ENCODE measurements around the gene CAV1.

CAV1 gene

GRCh38 chr7:116532102-116532688, 7.4 kb downstream of the CAV1 start:
- TF ChIP-seq CTCF (conservative IDR thresholded peaks at IDR 0.05) (no peak), ZFX (IDR thresholded peaks at IDR 0.05) (no peak)
- H3K27ac ChIP-seq: no peak overlapping the region

DNA sequence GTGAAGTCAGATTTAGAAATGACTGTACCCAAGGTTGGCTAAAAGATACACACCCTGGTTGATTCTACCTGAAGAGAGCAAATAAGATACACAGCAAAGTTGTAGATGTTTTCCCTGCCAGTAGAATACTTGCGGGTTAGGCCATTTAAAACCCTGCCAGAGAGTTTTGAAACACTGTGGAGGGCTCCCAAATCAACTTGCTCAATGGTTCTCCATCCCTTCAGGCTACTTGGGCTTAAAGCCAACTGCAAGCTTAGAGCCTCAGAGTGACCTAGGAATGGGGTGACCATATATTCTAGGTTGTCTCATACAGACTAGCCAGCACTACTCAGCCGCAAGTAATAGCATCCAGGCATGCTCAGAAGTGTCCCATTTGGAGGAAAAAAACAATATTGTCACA, 10.0 kb downstream of the CAV1 start:
- TF ChIP-seq ZFX (IDR thresholded peaks at IDR 0.05) (no peak), CTCF (conservative IDR thresholded peaks at IDR 0.05) (no peak)
- no peak overlapping the region for H3K27ac ChIP-seq

- no peak for TF ChIP-seq ZFX (IDR thresholded peaks at IDR 0.05)
- H3K27ac ChIP-seq: no peak overlapping the region
Measured at GRCh38 chr7:116535416-116535815, 10.6 kb downstream of the CAV1 start.

DNA sequence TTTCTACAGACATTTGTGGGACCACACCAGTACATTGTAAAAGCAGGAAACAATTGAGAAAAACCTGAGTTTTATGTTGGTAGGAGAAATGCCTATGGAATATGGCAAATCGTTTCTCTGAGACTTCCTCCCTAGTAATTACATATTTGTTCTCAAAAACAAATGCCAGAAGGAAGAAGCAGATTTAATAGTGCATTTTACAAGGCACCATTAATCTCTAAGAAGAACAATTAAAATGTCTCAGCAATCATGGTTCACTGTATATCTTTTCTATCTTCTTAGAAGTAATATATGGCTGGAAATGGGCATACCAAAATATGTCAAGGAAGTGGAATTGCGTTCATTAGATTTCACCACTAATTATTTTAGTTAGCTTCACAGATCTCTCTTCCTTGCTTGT, 13.3 kb downstream of the CAV1 start:
- TF ChIP-seq CTCF (conservative IDR thresholded peaks at IDR 0.05) (no peak), ZFX (IDR thresholded peaks at IDR 0.05) (no peak)
- peak overlapping the region; percentile 52; the same call in 1 of the 2 replicates for H3K27ac ChIP-seq

DNA sequence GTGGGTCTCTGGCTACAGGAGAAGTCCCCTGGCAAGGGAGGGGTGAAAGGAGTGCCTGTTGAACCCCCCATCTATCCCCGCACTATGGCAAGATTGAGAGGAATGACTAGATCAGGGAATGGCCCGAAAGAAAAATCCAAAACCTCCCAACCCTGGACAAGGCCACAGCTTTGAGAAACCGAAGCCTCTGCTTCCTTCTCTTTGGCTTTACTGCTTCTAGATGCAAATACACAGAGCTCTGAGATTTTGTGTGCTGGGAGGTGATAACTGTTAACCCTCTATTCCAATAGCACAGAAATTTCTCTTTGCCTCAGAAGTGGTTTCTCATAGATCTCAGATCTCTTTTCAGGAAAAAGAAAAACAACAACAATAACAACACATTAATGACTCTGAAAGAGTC, 15.0 kb downstream of the CAV1 start:
- no peak for TF ChIP-seq ZFX (IDR thresholded peaks at IDR 0.05)
- TF ChIP-seq CTCF (conservative IDR thresholded peaks at IDR 0.05): no peak
- H3K27ac ChIP-seq: no peak overlapping the region

DNA sequence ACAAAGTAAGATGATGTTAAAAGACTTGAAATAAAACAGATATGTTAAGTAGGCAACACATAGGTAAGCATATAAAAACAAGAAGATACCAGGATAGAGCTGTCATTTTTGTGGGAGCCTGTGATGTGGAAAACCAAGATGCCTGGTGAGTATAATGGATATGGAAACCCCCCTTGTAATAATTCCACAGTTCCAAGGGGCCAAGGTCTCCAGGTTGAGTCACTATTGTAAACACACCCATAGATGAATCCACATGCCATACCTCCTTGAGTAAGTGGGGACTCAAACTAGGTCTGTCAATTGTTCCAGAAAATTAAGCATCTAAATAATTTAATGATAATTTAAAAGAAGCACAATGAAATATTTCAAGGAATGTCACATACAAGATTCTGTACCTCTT, 15.9 kb downstream of the CAV1 start:
- no peak overlapping the region for H3K27ac ChIP-seq
- TF ChIP-seq CTCF (conservative IDR thresholded peaks at IDR 0.05) (no peak), ZFX (IDR thresholded peaks at IDR 0.05) (no peak)

GRCh38 chr7:116541951-116542350, 17.1 kb downstream of the CAV1 start:
- no peak for TF ChIP-seq CTCF (conservative IDR thresholded peaks at IDR 0.05)
- no peak for TF ChIP-seq ZFX (IDR thresholded peaks at IDR 0.05)
- H3K27ac ChIP-seq: no peak overlapping the region

DNA sequence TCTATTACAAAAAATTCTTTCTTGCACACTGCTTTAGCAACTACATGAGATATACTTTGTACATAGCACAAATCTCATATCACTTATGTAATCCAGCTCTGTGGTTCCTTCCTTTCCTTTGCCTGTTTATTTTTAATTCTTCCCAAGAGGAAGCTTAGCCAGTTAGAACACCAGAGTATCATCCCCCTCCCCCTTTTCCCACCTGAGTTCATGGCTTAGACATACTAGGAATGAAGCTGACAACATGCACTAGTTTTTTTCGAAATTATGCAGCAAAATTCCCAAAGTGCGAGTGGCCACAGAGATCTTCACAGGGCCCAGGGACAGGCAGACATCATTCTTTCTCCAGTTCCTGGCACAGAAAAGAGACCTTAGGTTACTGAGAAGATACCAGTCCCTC, 17.8 kb downstream of the CAV1 start:
- H3K27ac ChIP-seq: no peak overlapping the region
- TF ChIP-seq CTCF (conservative IDR thresholded peaks at IDR 0.05): no peak
- TF ChIP-seq ZFX (IDR thresholded peaks at IDR 0.05): no peak
